ENCODE data around the gene ARHGAP26.
A peak's percentile ranks its signal among the peaks of the same experiment; 100 is the strongest.

ARHGAP26 gene

GRCh38 chr5:143183989-143184388, 413.8 kb downstream of the ARHGAP26 start:
- H2AFZ ChIP-seq (ENCODE audit: low read depth) = peak overlapping the region; percentile 47; the same call in 1 of the 2 replicates

DNA sequence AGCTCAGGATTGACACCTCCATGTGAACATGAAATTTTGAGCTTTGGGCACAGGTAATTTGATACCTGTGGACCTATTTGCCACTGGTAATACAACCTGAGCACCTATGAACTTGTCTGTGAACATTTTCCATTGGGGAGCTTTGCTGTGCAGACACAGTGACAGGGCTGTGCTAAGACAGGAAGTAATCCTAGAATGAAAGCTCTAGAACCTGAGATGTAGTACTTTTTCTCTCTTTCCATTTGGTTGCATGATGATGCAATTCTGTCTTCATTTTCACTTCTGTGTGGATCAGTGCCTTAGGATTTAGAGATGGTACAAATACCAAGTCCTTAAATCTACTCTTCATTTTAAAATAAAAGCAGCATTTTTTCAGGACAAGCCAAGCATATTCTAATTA, 416.4 kb downstream of the ARHGAP26 start:
- H3K9ac ChIP-seq = peak overlapping the region; percentile 10; the same call in 1 of the 2 replicates
- H3K4me1 ChIP-seq (ENCODE audit: low read depth, poor library complexity, severe bottlenecking) = peaks cover 100% of the 10 kb centered on the region
- H3K4me2 ChIP-seq = peak overlapping the region; percentile 70

More at GRCh38 chr5:143183989-143184388, 413.8 kb downstream of the ARHGAP26 start:
- H3K4me1 ChIP-seq (ENCODE audit: low read depth, poor library complexity, severe bottlenecking) = peaks cover 100% of the 10 kb centered on the region
- H3K27ac ChIP-seq = peak overlapping the region; percentile 93
- TF ChIP-seq, protein P1, sequence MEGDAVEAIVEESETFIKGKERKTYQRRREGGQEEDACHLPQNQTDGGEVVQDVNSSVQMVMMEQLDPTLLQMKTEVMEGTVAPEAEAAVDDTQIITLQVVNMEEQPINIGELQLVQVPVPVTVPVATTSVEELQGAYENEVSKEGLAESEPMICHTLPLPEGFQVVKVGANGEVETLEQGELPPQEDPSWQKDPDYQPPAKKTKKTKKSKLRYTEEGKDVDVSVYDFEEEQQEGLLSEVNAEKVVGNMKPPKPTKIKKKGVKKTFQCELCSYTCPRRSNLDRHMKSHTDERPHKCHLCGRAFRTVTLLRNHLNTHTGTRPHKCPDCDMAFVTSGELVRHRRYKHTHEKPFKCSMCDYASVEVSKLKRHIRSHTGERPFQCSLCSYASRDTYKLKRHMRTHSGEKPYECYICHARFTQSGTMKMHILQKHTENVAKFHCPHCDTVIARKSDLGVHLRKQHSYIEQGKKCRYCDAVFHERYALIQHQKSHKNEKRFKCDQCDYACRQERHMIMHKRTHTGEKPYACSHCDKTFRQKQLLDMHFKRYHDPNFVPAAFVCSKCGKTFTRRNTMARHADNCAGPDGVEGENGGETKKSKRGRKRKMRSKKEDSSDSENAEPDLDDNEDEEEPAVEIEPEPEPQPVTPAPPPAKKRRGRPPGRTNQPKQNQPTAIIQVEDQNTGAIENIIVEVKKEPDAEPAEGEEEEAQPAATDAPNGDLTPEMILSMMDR (conservative IDR thresholded peaks at IDR 0.05; ENCODE audit: low read depth, low read length) = no peak
- H3K4me2 ChIP-seq = peak overlapping the region; percentile 70
- no peak overlapping the region for H3K4me3 ChIP-seq (IDR thresholded peaks at IDR 0.05; ENCODE audit: insufficient read depth, low read depth, low read length)
- no peaks in the 10 kb centered on the region for H3K79me2 ChIP-seq (ENCODE audit: insufficient read depth, low read depth)
- peak overlapping the region; percentile 45; the same call in 1 of the 2 replicates for H3K9ac ChIP-seq
- no peaks in the 10 kb centered on the region for H3K27me3 ChIP-seq (ENCODE audit: insufficient read depth, low read depth)
- no peaks in the 10 kb centered on the region for H3K36me3 ChIP-seq (ENCODE audit: insufficient read depth)
- H4K20me1 ChIP-seq (ENCODE audit: insufficient read depth) = no peaks in the 10 kb centered on the region

GRCh38 chr5:143187495-143187894, 417.3 kb downstream of the ARHGAP26 start:
- peak overlapping the region; percentile 93 for H3K27ac ChIP-seq
- H3K4me1 ChIP-seq (ENCODE audit: low read depth, poor library complexity, severe bottlenecking) = peaks cover 100% of the 10 kb centered on the region
- no peaks in the 10 kb centered on the region for H3K79me2 ChIP-seq (ENCODE audit: insufficient read depth, low read depth)
- H4K20me1 ChIP-seq (ENCODE audit: insufficient read depth) = no peaks in the 10 kb centered on the region
- H3K27me3 ChIP-seq (ENCODE audit: insufficient read depth, low read depth) = no peaks in the 10 kb centered on the region
- H3K4me3 ChIP-seq (IDR thresholded peaks at IDR 0.05; ENCODE audit: insufficient read depth, low read depth, low read length) = no peak overlapping the region
- no peak overlapping the region for H2AFZ ChIP-seq (ENCODE audit: low read depth)
- H3K36me3 ChIP-seq (ENCODE audit: insufficient read depth) = no peaks in the 10 kb centered on the region
- TF ChIP-seq, protein P1 (conservative IDR thresholded peaks at IDR 0.05; ENCODE audit: low read depth, low read length) = no peak
- peak overlapping the region; percentile 70 for H3K4me2 ChIP-seq
- peak overlapping the region; percentile 4; the same call in 1 of the 2 replicates for H3K9ac ChIP-seq

More for the DNA sequence above, 416.4 kb downstream of the ARHGAP26 start:
- Histone ChIP-seq H3K79me2 (ENCODE audit: insufficient read depth, low read depth) (no peaks in the 10 kb centered on the region), H3K27me3 (ENCODE audit: insufficient read depth, low read depth) (no peaks in the 10 kb centered on the region), H4K20me1 (ENCODE audit: insufficient read depth) (no peaks in the 10 kb centered on the region), H3K27ac (peak overlapping the region; percentile 93), H2AFZ (ENCODE audit: low read depth) (no peak overlapping the region), H3K36me3 (ENCODE audit: insufficient read depth) (no peaks in the 10 kb centered on the region), H3K4me3 (IDR thresholded peaks at IDR 0.05; ENCODE audit: insufficient read depth, low read depth, low read length) (no peak overlapping the region)
- TF ChIP-seq, protein P1 (conservative IDR thresholded peaks at IDR 0.05; ENCODE audit: low read depth, low read length) = no peak

DNA sequence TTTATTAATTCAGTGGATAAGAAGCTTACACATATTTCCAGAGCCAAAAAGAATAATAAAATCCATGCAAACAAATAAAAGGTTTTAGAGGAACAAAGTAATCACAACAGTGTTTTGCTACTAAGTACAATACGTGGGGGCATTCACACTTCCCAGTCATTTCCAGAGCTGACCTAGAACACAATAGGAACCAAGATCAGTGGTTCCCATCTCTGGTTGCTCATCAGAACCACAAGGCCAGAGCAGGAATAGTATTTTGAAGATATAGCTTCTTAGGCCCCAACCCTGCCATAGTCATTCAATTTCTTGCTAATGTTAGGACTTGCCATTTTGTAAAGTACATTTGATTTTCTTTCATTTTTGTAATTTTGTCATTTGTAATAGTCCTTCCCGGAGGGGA, 417.9 kb downstream of the ARHGAP26 start:
- no peak overlapping the region for H2AFZ ChIP-seq (ENCODE audit: low read depth)
- H3K4me3 ChIP-seq (IDR thresholded peaks at IDR 0.05; ENCODE audit: insufficient read depth, low read depth, low read length) = no peak overlapping the region
- H3K79me2 ChIP-seq (ENCODE audit: insufficient read depth, low read depth) = no peaks in the 10 kb centered on the region
- no peaks in the 10 kb centered on the region for H4K20me1 ChIP-seq (ENCODE audit: insufficient read depth)
- no peaks in the 10 kb centered on the region for H3K36me3 ChIP-seq (ENCODE audit: insufficient read depth)
- peak overlapping the region; percentile 93 for H3K27ac ChIP-seq
- no peaks in the 10 kb centered on the region for H3K27me3 ChIP-seq (ENCODE audit: insufficient read depth, low read depth)
- H3K4me2 ChIP-seq = peak overlapping the region; percentile 70
- TF ChIP-seq, protein P1 (conservative IDR thresholded peaks at IDR 0.05; ENCODE audit: low read depth, low read length) = no peak
- H3K4me1 ChIP-seq (ENCODE audit: low read depth, poor library complexity, severe bottlenecking) = peaks cover 100% of the 10 kb centered on the region
- peak overlapping the region; percentile 4; the same call in 1 of the 2 replicates for H3K9ac ChIP-seq
